ENCODE results near the gene P2RY12.

Gene P2RY12

DNA sequence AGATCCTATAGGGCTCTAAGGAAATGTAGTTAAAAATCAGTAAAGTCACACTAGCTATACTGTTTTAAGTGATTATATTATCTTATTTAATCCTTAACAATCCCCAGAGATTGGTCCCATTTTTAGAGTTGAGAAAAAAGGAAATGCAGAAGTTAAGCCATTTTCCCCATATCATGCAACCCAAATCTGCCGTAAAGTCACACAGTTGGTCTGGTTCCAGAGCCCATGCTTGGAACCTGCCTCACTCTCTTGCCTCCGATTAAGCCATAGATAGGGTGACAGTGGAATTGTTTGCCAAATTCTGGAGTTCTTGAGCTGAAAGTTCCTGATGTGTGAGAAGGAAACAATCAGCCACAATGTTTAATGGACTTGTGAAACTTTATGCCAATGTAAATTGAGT is 52.9 kb downstream of the P2RY12 start:
- peak; percentile 60 to 65 (median 61) for DNase-seq

- peak; percentile 58 to 90 (median 85) for DNase-seq
These were observed 53.7 kb downstream of the P2RY12 start for GRCh38 chr3:151330899-151331298.

DNA sequence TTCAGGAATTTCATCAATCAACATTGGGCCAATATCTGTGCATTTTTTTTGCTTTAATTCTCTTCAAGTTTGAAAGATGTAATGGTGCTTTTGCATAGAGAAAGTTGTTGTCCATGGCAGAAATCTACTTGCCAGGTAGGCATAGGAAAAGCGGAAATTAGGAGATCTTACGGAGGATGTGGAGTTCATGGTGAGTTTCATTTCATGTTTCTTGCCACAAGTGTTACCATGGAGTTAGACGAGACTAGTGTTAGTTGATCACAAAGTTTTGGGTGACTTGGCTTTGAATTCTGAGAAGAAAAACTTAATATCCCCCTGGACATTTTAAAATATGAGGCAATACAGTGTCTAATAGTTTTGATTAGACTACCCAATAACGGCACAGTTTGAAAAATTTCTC is 54.2 kb downstream of the P2RY12 start:
- DNase-seq: peak in 1 of 3 donors; percentile 45

DNA sequence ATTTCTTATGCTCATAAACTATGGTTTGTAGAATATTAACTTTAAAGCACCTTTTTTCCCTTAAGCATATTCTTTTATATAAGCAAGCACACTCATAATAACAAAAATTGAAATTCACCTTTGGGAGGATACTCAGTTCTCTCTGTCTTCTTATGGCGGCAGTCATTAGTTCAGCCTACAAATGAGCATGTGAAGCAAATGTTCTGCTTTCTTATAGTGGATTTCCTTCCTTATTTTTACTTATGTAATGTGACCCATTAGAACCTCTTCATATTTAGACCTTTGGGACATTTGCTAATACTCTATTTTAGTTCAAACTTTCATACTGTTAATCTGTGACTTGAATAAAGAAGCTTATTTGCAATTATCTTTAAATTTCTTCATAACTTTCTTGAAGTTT is 55.2 kb downstream of the P2RY12 start, which contains the start of gene P2RY13:
P2RY13 (minus strand) TSS at position 187 of the 400 bp plus-strand sequence; CDS start at position 166, 21 bp downstream.
- DNase-seq: peak; percentile 36 to 65 (median 64)

DNA sequence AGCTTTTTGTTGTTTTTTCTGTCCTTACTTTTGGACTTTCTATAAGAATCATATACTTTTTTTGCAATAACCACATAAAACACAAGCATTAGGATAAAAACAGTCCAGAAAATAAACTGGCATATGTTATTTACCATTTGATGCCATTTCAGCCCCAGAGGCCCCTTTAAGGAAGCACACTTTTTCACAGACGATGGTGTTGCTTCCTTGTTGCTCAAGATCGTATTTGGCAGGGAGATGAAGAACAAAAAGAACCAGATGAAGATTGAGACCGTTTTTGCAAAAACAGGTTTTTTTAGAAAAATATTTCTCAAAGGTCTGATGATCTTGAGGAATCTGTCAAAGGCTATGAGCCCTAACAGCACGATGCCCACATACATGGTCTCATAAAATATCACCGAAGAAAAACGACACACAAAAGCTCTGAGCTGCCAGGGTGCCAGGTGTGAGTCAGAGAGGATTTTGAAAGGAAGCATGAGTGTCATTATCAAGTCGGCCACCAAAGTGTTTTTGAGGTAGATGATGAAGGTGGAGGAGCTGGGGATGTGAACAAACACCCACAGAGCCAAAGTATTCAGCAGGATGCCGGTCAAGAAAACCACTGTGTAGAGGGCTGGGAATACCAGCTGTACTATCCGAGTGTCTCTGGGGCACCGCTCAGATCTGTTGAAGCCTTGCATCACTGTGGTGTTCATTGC is 56.1 kb downstream of the P2RY12 start:
- DNase-seq: peak; percentile 22 to 50 (median 46)

GRCh38 chr3:151327571-151328198 is 56.9 kb downstream of the P2RY12 start:
- DNase-seq: peak; percentile 29 to 69 (median 61)

- peak; percentile 22 to 43 (median 36) for DNase-seq
These were observed 62.0 kb downstream of the P2RY12 start for GRCh38 chr3:151322511-151322910.

DNA sequence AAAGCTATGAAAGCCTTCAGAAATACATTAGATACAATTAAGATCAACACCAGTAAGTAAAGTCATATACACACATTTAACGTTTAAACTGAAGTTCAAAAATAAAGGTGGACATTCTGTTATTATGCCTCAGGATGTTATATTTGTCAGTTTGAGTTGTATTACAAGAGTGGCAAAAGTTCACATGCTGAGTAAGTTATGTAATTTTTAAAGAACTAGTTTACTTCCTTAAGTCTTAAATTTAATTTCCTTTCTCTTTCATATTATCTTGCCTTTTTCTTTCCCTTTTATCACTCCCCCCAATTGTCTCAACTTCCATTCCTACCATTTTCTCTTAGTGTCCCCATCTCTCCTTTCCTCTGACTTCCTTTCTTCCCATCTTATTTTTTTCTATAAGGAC is 63.0 kb downstream of the P2RY12 start:
- DNase-seq: peak in 2 of 3 donors; percentile 46 to 50

GRCh38 chr3:151320131-151320530 is 64.4 kb downstream of the P2RY12 start:
- DNase-seq: no peak

- no peak for DNase-seq
These were observed 64.9 kb downstream of the P2RY12 start for GRCh38 chr3:151319628-151320027.

GRCh38 chr3:151318991-151319390 is 65.6 kb downstream of the P2RY12 start:
- DNase-seq: peak; percentile 40 to 79 (median 73)

- no peak for DNase-seq
These were observed 66.2 kb downstream of the P2RY12 start for GRCh38 chr3:151318313-151318712.

GRCh38 chr3:151316267-151316991 is 68.1 kb downstream of the P2RY12 start, which contains the start of gene GPR87:
GPR87 (minus strand) TSS chr3:151316820; CDS start chr3:151300100, 16,720 bp downstream.
- no peak for DNase-seq

GRCh38 chr3:151315846-151316245 is 68.7 kb downstream of the P2RY12 start:
- DNase-seq: no peak

DNA sequence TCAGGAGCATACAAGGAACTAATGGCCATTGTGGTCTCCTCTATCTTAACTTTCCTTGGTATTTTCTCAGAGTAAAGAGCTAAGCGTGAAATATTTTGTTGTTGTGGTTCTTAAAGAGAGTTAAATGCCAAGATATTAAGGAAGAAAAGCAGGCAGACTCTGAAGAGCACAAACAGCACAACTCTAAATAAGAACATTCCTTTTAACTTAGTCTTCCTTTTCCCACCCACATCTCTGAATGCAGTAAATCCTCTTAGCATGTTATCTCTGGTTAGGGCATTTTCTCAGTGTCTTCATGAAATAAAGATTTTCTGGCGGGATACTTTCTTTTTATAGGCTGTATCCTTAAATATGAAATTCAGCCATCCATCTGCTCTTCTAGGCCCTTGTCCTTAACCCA is 69.4 kb downstream of the P2RY12 start:
- DNase-seq: no peak

DNA sequence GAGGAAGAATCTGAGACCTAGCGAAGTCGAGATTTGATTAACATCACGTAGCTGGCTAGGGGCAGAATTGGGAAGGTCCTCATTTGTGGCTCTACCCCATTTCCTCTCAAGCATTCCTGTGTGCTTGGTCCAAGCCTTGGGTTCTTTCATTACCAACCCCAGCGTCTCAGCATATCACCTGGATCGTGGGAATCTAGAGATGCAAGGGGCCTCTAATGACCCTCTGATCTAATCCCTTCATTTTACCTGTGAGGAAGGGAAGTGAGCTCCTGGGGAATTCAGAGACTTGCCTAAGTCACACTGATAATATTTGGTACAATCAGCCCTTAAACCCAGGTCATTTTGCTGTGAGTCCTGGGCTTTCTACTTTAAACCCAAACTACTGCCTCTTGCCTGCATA is 70.0 kb downstream of the P2RY12 start:
- DNase-seq: no peak

DNA sequence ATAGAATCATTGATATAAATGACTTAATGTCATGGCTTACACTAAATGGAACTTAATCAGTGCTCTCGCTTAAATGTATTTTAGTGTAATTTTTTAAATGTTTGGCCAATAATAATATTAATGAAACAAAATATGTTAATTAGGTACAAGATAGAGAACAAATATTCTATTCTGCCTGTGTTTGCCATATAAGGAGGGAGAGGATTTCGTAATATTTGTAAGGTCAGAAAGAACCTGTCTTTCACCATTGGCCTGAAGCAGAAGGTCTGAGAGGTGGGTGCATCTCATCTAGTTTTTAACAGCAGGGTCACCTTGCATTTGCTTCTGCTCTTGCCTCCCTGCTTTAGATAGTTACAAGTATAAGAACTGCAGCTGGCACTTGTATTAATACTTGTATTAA is 70.4 kb downstream of the P2RY12 start:
- DNase-seq: no peak

DNA sequence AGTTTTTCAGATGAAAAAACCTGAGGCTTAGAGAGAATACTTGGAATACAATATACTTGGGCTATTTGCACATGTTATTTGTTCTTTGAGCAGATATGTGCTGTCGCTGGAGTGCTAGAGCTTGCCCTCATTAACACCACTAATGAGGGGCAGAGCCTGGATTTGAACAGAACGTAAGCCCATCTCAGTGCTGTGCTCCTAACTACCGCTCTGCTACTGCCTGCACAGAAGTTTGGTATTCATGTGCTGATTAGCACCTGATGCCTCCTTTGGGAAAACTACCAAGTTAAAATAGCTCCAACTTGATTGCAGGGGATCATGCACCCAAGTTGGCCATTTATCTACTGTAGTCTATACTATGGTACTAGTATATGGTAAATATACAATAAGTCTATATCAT is 71.6 kb downstream of the P2RY12 start:
- no peak for DNase-seq

DNA sequence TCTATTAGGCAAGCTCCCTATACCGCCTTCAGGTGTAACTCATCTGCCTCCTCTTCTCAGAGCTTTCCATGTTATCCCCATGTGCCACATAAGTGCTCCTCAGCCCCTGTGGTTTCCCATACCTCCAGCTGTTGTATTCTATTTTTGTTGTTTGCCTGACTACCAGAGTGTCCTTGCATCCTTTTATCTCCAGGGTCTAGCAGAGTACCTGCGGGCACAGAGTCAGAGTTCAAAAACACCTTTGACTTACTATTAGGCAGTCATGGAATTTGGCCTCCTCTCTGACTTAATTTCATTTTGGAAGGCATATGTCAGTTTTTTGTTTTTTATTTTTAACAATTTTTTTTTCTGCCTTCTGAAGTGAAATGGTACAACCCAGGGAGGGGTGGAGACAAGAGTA is 75.0 kb downstream of the P2RY12 start:
- no peak for DNase-seq

DNA sequence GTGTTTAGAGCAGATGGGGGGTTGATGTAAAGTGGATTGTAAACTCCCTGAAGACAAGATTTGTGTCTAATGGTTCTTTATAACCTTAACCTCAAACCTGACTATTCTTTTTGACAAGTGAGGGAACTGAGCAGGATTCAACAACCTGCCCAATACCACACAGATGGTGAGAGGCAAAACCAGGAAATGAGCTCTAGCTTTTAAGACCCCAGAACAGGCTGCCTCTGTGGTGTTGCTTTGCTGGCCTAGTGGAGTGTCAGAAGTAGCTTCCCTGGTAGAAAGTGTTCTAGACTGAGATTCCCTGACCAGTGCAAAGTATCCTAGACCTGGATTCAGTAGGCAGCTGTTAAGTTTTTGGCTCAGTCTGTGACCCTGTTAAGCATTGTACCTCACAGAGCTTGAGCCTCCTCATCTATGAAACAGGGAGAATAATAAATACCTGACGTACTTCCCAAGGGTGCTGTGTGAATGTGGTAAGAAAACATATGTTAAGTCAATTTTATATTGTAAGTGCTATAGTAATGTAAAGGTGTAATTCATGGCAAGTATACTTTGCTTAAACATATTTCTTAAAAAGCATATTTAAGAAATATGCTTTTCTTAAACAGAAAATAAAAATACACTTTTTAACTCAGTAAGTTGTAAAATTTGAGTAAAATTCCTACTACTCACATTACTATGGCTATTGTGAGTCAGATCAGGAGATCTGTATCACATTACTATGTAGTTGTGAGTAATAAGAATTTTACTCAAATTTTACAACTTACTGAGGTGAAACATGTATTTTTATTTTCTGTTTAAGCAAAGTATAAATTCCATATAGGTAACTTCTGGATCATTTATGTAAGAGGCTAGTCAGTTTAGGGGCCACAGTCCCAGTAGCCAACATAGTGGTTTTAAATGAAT is 76.7 kb downstream of the P2RY12 start:
- no peak for DNase-seq

DNA sequence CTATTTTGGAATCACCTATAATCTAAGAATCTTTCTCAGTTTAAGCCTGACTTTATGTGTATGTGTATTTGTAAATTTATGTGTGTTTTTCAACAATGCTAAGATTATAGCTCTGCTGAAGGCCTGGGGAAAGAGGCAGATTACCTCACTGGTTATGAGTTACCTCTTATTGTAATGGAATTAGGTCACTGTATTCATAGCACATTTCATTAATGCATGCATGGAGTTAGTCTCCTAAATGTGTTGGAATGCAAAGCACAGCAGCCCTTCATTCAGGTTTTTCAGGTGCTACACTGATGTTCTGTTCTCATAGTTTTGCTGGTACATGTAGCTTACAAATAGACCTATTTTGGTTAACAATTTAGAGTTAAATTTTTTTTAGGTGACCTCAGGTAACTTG is 77.4 kb downstream of the P2RY12 start:
- DNase-seq: no peak

DNA sequence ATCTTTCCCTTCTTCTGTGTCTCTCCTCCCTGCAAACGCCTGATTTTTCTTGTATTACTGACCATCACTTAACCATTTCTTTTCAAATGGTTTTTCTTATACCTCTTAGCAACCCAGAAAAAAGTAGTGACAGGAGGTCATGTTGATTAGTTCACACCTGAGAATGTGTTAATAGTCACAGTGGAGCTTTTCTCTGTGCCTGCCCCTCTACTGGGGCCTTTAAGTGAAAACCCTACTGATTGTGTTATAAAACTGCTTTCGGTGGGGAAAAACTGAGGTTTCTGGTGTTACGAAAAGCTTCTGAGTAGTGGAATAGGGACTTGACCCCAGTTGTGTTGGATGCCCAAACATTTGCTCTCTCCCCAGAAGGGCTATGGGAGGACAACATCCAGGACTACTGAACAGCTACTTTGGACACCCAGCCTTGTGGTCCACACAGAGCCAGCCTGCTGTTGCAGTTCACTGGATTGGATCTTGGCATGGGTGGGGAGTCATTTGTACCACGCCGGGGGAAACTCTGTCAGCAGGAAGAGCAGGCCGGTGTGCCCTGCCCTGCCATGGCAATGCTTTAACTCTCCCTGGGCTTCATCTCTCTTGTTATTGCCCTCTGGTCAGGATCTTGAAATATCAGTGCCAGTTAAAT is 78.3 kb downstream of the P2RY12 start:
- DNase-seq: no peak
